Measurements from ENCODE around the gene ANKRD40. TPM values are rescaled to one million over a fixed set of nuclear protein-coding genes. Genes with fewer than 3 reads are reported as not detected.

The ANKRD40 gene
- total and polyA plus RNA-seq, 9 of the 15 experiments (the other 6 are each of a cell fraction or from before 2014, with no cell fraction given) = 9.0 to 28.9 (median 27.7) TPM

GRCh38 chr17:50681263-50682200 is 26.2 kb downstream of the ANKRD40 start:
- no TSS peak for BruUV-seq (replicated peaks)
- DNase-seq (ENCODE audit: extremely low read depth in 1 of 4, low spot score in 3 of 4) (peak; percentile 73 to 79 (median 76)), FAIRE-seq (peak; percentile 95), ATAC-seq (peak; percentile 86)
- peaks cover 4 to 11% of the 10 kb centered on the region in 2 experiments; a peak in 3 of 5 replicates for H3K4me1 ChIP-seq (replicated peaks in 1 of 2; ENCODE audit: control insufficient read depth in 2 of 2, insufficient read depth in 2 of 2, low read length in 2 of 2)
- no peaks in the 10 kb centered on the region for H4K20me1 ChIP-seq (replicated peaks; ENCODE audit: control insufficient read depth, insufficient read depth, low read length)
- H3K9ac ChIP-seq (ENCODE audit: insufficient read depth in 1 of 2, low read depth in 2 of 2, low read length in 2 of 2) = peak overlapping the region in 1 of 2 experiments; percentile 14; a peak in 1 of 4 replicates
- no peaks in the 10 kb centered on the region for H3K9me1 ChIP-seq (ENCODE audit: control insufficient read depth, insufficient read depth, low read length)
- in situ Hi-C loops (cut with MboI) (no loop called here), intact Hi-C loops (cut with micrococcal nuclease) (loop anchor here (1.0 to 5.0 kb wide), 4 partner anchors 49 to 199 kb away; no protein-coding TSS in a partner anchor)
- H3K4me2 ChIP-seq (ENCODE audit: insufficient read depth, low read length) = peak overlapping the region; percentile 28
- H3K27me3 ChIP-seq (ENCODE audit: control insufficient read depth in 2 of 2, insufficient read depth in 2 of 2, low read length in 2 of 2) = peaks cover 5 to 31% of the 10 kb centered on the region in 2 experiments; a peak in 4 of 5 replicates
- WGBS (ENCODE audit: insufficient coverage, low coverage, missing lambda C conversion rate) = 8% methylated on average over 27 of the region's 27 CpGs
- H3K79me2 ChIP-seq (ENCODE audit: control insufficient read depth, insufficient read depth, low read length) = no peaks in the 10 kb centered on the region
- H3K36me3 ChIP-seq (ENCODE audit: control insufficient read depth, insufficient read depth, low read length) = no peaks in the 10 kb centered on the region
- no peak overlapping the region for H3K27ac ChIP-seq (ENCODE audit: extremely low read depth, low read depth, low read length)
- ChIA-PET CTCF (ENCODE audit: low intra/inter-chr PET ratio) (interaction anchor here (0.7 to 1.7 kb wide), 9 partner anchors 49 to 617 kb away, joined by 3 to 9 read pairs (median 4); partner anchors contain the start of gene SPATA20), POLR2A (interaction anchor here (0.8 kb wide), 1 partner anchor 131 kb away, joined by 3 read pairs; no protein-coding TSS in a partner anchor)
- H3K9me3 ChIP-seq (replicated peaks; ENCODE audit: control insufficient read depth, insufficient read depth, low read depth, low read length) = no peaks in the 10 kb centered on the region
- no peak overlapping the region for H3K4me3 ChIP-seq
- H2AFZ ChIP-seq (ENCODE audit: low read depth, low read length) = peak overlapping the region; percentile 58
- no peak for TF ChIP-seq MBD1 (CRISPR knock-in tag; IDR thresholded peaks at IDR 0.05)
- TF ChIP-seq YY1 (IDR thresholded peaks at IDR 0.05; ENCODE audit: borderline replicate concordance in 1 of 3, control insufficient read depth in 1 of 3, extremely low read depth in 1 of 3, insufficient read depth in 3 of 3, insufficient read length in 1 of 3, insufficient replicate concordance in 2 of 3, low read depth in 1 of 3, low read length in 2 of 3) = peak in 2 of 3 experiments; percentile 48 to 76
- no peak for TF ChIP-seq E4F1 (CRISPR knock-in tag; IDR thresholded peaks at IDR 0.05; ENCODE audit: borderline replicate concordance)
- no peak for TF ChIP-seq SP1 (CRISPR knock-in tag; IDR thresholded peaks at IDR 0.05)
- TF ChIP-seq THRB (CRISPR knock-in tag; conservative IDR thresholded peaks at IDR 0.05) = 0 out of 2 replicates have a peak, but pooled peaks have one; percentile 1
- peak; percentile 65 for TF ChIP-seq PKNOX1 (IDR thresholded peaks at IDR 0.05)
- TF ChIP-seq MEF2A (IDR thresholded peaks at IDR 0.05; ENCODE audit: control insufficient read depth, low read depth, low read length) = no peak
- TF ChIP-seq MBD2 (IDR thresholded peaks at IDR 0.05; ENCODE audit: borderline replicate concordance, low read depth) = no peak
- no peak for TF ChIP-seq ZNF146 (CRISPR knock-in tag; IDR thresholded peaks at IDR 0.05; ENCODE audit: unreplicated experiment)
- no peak for TF ChIP-seq TCFL5 (CRISPR knock-in tag; conservative IDR thresholded peaks at IDR 0.05)
- TF ChIP-seq ZNF79 (CRISPR knock-in tag; IDR thresholded peaks at IDR 0.05; ENCODE audit: low read depth) = no peak
